Astrocyte (in vitro differentiated cells and primary cell): ENCODE results near the gene ZNF81.

Experiments used
- CTCF ChIP-seq: IDR thresholded peaks from 2 replicates; pipeline ENCODE4 v1.5.1; 2011; ENCODE audit warnings: low read depth, mild to moderate bottlenecking, inconsistent platforms, low read length, moderate library complexity; ENCODE audit not compliant: insufficient read depth
- EZH2 ChIP-seq: IDR thresholded peaks from 2 replicates; pipeline ENCODE4 v1.6.1; 2012; ENCODE audit warnings: mild to moderate bottlenecking, low read length, inconsistent platforms; ENCODE audit not compliant: insufficient read depth

DNA sequence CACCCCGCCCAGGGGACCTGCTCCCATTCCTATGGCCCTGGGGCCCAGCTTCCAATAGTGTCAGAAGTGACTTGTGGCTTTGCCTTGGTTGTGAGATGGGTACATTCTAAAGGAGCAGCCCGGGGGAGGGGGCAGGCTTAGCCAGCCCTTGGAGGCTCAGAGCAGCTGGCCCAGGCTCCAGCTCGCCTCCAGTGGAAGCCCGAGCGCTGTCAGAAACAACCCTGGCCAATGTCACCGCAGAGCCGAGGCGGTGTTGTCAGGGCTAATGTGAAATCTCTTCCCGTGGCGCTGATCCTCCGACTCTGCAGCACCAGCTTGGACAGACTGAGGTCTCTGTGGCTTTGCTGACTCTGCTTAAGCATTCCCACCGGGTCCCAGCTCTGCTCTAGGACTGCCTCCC, 29.2 kb upstream of the ZNF81 start:
- no peak for TF ChIP-seq CTCF
- no peak for TF ChIP-seq EZH2
